OCI-LY1 (cell line): ENCODE data around the gene FRRS1.

Experiments
- CTCF ChIP-seq: fragments of 200-600 bp; sonication (generic), shearing (Covaris generic); IDR thresholded peaks from 2 replicates; pipeline ENCODE4 v1.5.1; 2017; ENCODE audit warnings: mild to moderate bottlenecking, antibody characterized with exemption, low read length, moderate library complexity, mixed read lengths
- EZH2 ChIP-seq: fragments of 200-600 bp; sonication (generic), shearing (Covaris generic); IDR thresholded peaks from 2 replicates; pipeline ENCODE4 v1.8.0; 2017; ENCODE audit warnings: borderline replicate concordance, mixed run types, mild to moderate bottlenecking, antibody characterized with exemption, low read length, moderate library complexity, mixed read lengths

GRCh38 chr1:99764439-99764838 lies 2.0 kb downstream of the FRRS1 start:
- TF ChIP-seq CTCF (no peak), EZH2 (no peak)
